K562 (cell line): ENCODE measurements around the gene CMIP. TPM values are rescaled to one million over a fixed set of nuclear protein-coding genes. Genes with fewer than 3 reads are reported as not detected.

ENCODE experiments used
- ATAC-seq: fragments of 200-7000 bp; cut with Tn5 transposase; 3 replicates; pipeline ENCODE4 v1.9.1; 2020; ENCODE audit warnings: moderate library complexity
- BruUV-seq: library from RNA; stranded (reverse); fragments of 400-500 nt; replicated peaks from 2 replicates; lab custom pipeline; 2021; lab: Mats Ljungman, UMichigan
- CTCF ChIA-PET: fragments of 300-600 bp; formaldehyde crosslinking; extraction: SDS; loops from one replicate; lab custom pipeline; 2021; ENCODE audit warnings: low intra/inter-chr PET ratio; lab: Yijun Ruan, JAX
- POLR2A ChIA-PET: fragments of 300-600, 350-650 bp; sonication (Branson Sonifier 250); formaldehyde crosslinking; extraction: SDS; loops from one replicate; lab custom pipeline; 2021; ENCODE audit warnings: antibody characterized with exemption, inconsistent platforms; lab: Yijun Ruan, JAX
- DNase-seq, 4 experiments: peaks; one replicate each; pipeline versions ENCODE4 v3.0.0 to v3.0.0-alpha.2; 2011 to 2018; ENCODE audit warnings: low spot score in 3 of 4, mixed read lengths in 3 of 4; ENCODE audit errors: extremely low read depth in 1 of 4
- FAIRE-seq: peaks from 2 replicates; lab custom pipeline; 2011; peaks lifted over from hg19 to GRCh38; lab: Jason Lieb, UNC
- H2AFZ ChIP-seq: 2 replicates; pipeline ENCODE4 v1.6.0; 2011; ENCODE audit warnings: low read depth, low read length, control low read depth, inconsistent platforms
- H3K27ac ChIP-seq: fragments of 200-600 bp; 3 replicates; pipeline ENCODE4 v1.8.0; 2011; ENCODE audit warnings: low read depth, mild to moderate bottlenecking, control low read depth, inconsistent platforms, low read length, moderate library complexity, mixed read lengths; ENCODE audit errors: extremely low read depth
- H3K27me3 ChIP-seq, 2 experiments: fragments of 300-600 bp in 1 of 2; 2 replicates in 1 of 2; 3 replicates in 1 of 2; pipeline versions ENCODE4 v1.6.0 to v1.8.0; 2011; ENCODE audit warnings: inconsistent platforms in 2 of 2, low read length in 2 of 2, mild to moderate bottlenecking in 1 of 2, mixed read lengths in 1 of 2, moderate library complexity in 1 of 2; ENCODE audit not compliant: control insufficient read depth in 2 of 2, insufficient read depth in 2 of 2
- H3K36me3 ChIP-seq: fragments of 300-600 bp; 3 replicates; pipeline ENCODE4 v1.8.0; 2011; ENCODE audit warnings: mild to moderate bottlenecking, low read length, inconsistent platforms; ENCODE audit not compliant: control insufficient read depth, insufficient read depth
- H3K4me1 ChIP-seq, 2 experiments: fragments of 200-600 bp in 1 of 2; replicated peaks in 1 of 2; 2 replicates in 1 of 2; 3 replicates in 1 of 2; pipeline versions ENCODE4 v1.5.1 to v1.8.0; 2011; ENCODE audit warnings: inconsistent platforms in 2 of 2, low read length in 2 of 2, mild to moderate bottlenecking in 1 of 2, mixed read lengths in 1 of 2, moderate library complexity in 1 of 2; ENCODE audit not compliant: control insufficient read depth in 2 of 2, insufficient read depth in 2 of 2
- H3K4me2 ChIP-seq: 2 replicates; pipeline ENCODE4 v1.6.1; 2011; ENCODE audit warnings: low read length, control low read depth, inconsistent platforms, mixed read lengths; ENCODE audit not compliant: insufficient read depth
- H3K4me3 ChIP-seq: fragments of 200-600 bp; sonication (generic), shearing (Covaris generic); 2 replicates; pipeline ENCODE4 v1.5.1; 2016; ENCODE audit warnings: control low read depth, inconsistent platforms
- H3K79me2 ChIP-seq: fragments of 200-600 bp; 3 replicates; pipeline ENCODE4 v1.8.0; 2011; ENCODE audit warnings: low read length, inconsistent platforms; ENCODE audit not compliant: control insufficient read depth, insufficient read depth
- H3K9ac ChIP-seq, 2 experiments: 2 replicates each; pipeline versions ENCODE4 v1.6.0 to v1.6.1; 2011; ENCODE audit warnings: low read depth in 2 of 2, low read length in 2 of 2, control low read depth in 1 of 2, inconsistent platforms in 1 of 2, mild to moderate bottlenecking in 1 of 2, mixed read lengths in 1 of 2; ENCODE audit not compliant: insufficient read depth in 1 of 2
- H3K9me1 ChIP-seq: one replicate; pipeline ENCODE4 v1.6.0; 2011; ENCODE audit warnings: inconsistent platforms, mild to moderate bottlenecking, low read length, moderate library complexity; ENCODE audit not compliant: control insufficient read depth, insufficient read depth
- H3K9me3 ChIP-seq: replicated peaks from 2 replicates; pipeline ENCODE4 v1.5.1; 2011; ENCODE audit warnings: low read depth, low read length, inconsistent platforms; ENCODE audit not compliant: control insufficient read depth, insufficient read depth
- H4K20me1 ChIP-seq: replicated peaks from 2 replicates; pipeline ENCODE4 v1.6.1; 2011; ENCODE audit warnings: low read length, inconsistent platforms, mixed read lengths; ENCODE audit not compliant: control insufficient read depth, insufficient read depth
- ARID3A ChIP-seq: IDR thresholded peaks from 2 replicates; pipeline ENCODE4 v1.6.1; 2012; ENCODE audit warnings: low read depth, low read length, improper control_type of control experiment, borderline replicate concordance
- ATF3 ChIP-seq, 2 experiments: fragments of 450-650 bp in 1 of 2; sonication (generic) in 1 of 2; formaldehyde crosslinking in 1 of 2; IDR thresholded peaks in 1 of 2; conservative IDR thresholded peaks in 1 of 2; 2 replicates each; pipeline versions ENCODE4 v1.6.1 to v1.8.1; 2016 to 2023; ENCODE audit warnings: mild to moderate bottlenecking in 2 of 2, moderate library complexity in 2 of 2, inconsistent platforms in 1 of 2, missing genetic modification reagents in 1 of 2
- CBX8 ChIP-seq: fragments of 200-600 bp; sonication (generic); IDR thresholded peaks from 2 replicates; pipeline ENCODE4 v1.6.1; 2012; ENCODE audit warnings: borderline replicate concordance, mixed run types, low read depth, mild to moderate bottlenecking, moderate library complexity, mixed read lengths, low read length, control low read depth, inconsistent platforms; ENCODE audit not compliant: poor library complexity, severe bottlenecking; ENCODE audit errors: extremely low read depth
- ELK3 ChIP-seq: fragments of 450-650 bp; formaldehyde crosslinking; IDR thresholded peaks from 2 replicates; pipeline ENCODE4 v1.4.0; 2020; ENCODE audit warnings: mild to moderate bottlenecking
- ETV6 ChIP-seq, 3 experiments: fragments of 150-350 bp in 1 of 3; sonication (generic) in 1 of 3; formaldehyde crosslinking in 1 of 3; IDR thresholded peaks; 2 replicates each; pipeline versions ENCODE4 v1.6.1 to v1.8.0; 2014 to 2022; ENCODE audit warnings: borderline replicate concordance in 2 of 3, low read depth in 2 of 3, antibody characterized with exemption in 1 of 3, low read length in 1 of 3, mild to moderate bottlenecking in 1 of 3, missing genetic modification reagents in 1 of 3
- EZH2 ChIP-seq: IDR thresholded peaks from 2 replicates; pipeline ENCODE4 v1.6.1; 2012; ENCODE audit warnings: low read depth, mild to moderate bottlenecking, inconsistent platforms, low read length, borderline replicate concordance
- NBN ChIP-seq: fragments of 450-650 bp; IDR thresholded peaks from 2 replicates; pipeline ENCODE4 v1.6.1; 2016; ENCODE audit warnings: low read depth, mild to moderate bottlenecking
- POLR3A ChIP-seq: IDR thresholded peaks from 2 replicates; pipeline ENCODE4 v1.6.1; 2011; ENCODE audit warnings: borderline replicate concordance, mild to moderate bottlenecking, moderate library complexity; ENCODE audit not compliant: insufficient read length, insufficient read depth; ENCODE audit errors: extremely low read depth
- SRSF7 ChIP-seq: fragments of 200-400 bp; formaldehyde crosslinking; optimal IDR thresholded peaks from 2 replicates; pipeline ENCODE3; 2017; ENCODE audit warnings: mild to moderate bottlenecking, low read depth, low read length
- TEAD4 ChIP-seq, 2 experiments: sonication (generic) in 1 of 2; formaldehyde crosslinking in 1 of 2; IDR thresholded peaks; 2 replicates each; pipeline versions ENCODE4 v1.6.1 to v1.8.0; 2012 to 2022; ENCODE audit warnings: borderline replicate concordance in 1 of 2, inconsistent platforms in 1 of 2, low read length in 1 of 2, mild to moderate bottlenecking in 1 of 2, missing genetic modification reagents in 1 of 2
- ZNF280A ChIP-seq: fragments of 450-650 bp; IDR thresholded peaks from 2 replicates; pipeline ENCODE4 v1.6.1; 2018; ENCODE audit warnings: mild to moderate bottlenecking, low read depth; ENCODE audit not compliant: partially characterized antibody
- WGBS: fragments of 100-300 bp; shearing (Covaris generic); methylation state at CpG from one replicate; pipeline ENCODE4 v1.1.6; 2016; ENCODE audit warnings: low coverage, mixed read lengths; ENCODE audit not compliant: insufficient coverage; ENCODE audit errors: missing lambda C conversion rate; 5-methylcytosine and 5-hydroxymethylcytosine counted together
- in situ Hi-C: fragments of 300-500 bp; cut with MboI; formaldehyde crosslinking; loops from 4 replicates; pipeline ENCODE4 v1.15.0; 2018; ENCODE audit warnings: inconsistent platforms, mixed read lengths
- intact Hi-C: fragments of 100-400 bp; cut with micrococcal nuclease; formaldehyde crosslinking; loops from 2 replicates; pipeline ENCODE4 v1.14.2; 2022
- polyA plus RNA-seq, 8 experiments: library from polyadenylated mRNA; depleted of rRNA in 4 of 8; stranded (reverse) in 5 of 8; unstranded in 3 of 8; fragments of >200 nt; fragmentation: Nextera tagmentation in 2 of 8; fragmentation: Illumina TruSeq in 1 of 8; extraction: Ambion mirVana in 2 of 8; extraction: Trizol in 1 of 8; gene quantifications; 2 replicates each; pipeline versions ENCODE4 v1.2.1 to v1.2.3, GENCODE V29; 2011 to 2014; ENCODE audit warnings: inconsistent platforms in 1 of 8, missing spikeins in 1 of 8
- total RNA-seq, 7 experiments: library from RNA; depleted of rRNA in 6 of 7; stranded (reverse); fragments of >200 nt in 6 of 7; fragmentation: Illumina TruSeq in 2 of 7; extraction: Trizol in 2 of 7; gene quantifications; 2 replicates each; pipeline versions ENCODE4 v1.2.1 to v1.2.3, GENCODE V29; 2011 to 2021; ENCODE audit warnings: low replicate concordance in 1 of 7

The CMIP gene
- total and polyA plus RNA-seq, 9 of the 15 experiments (the other 6 are each of a cell fraction or from before 2014, with no cell fraction given) = 0.94 to 82.5 (median 10.3) TPM

GRCh38 chr16:81614654-81615359, 170.2 kb downstream of the CMIP start (continued):
- TF ChIP-seq ATF3 (IDR thresholded peaks at IDR 0.05) (no peak), ATF3 (CRISPR knock-in tag; conservative IDR thresholded peaks at IDR 0.05) (no peak), CBX8 (no peak), POLR3A (no peak)

GRCh38 chr16:81615411-81615810, 170.8 kb downstream of the CMIP start:
- ATAC-seq (no peak), DNase-seq (no peak), FAIRE-seq (peak; percentile 93)
- Histone ChIP-seq H3K27me3 (no peaks in the 10 kb centered on the region; a peak in 1 of 5 replicates), H2AFZ (no peak overlapping the region), H3K9me1 (peaks cover 11% of the 10 kb centered on the region), H3K4me3 (no peak overlapping the region), H3K36me3 (peaks cover 50% of the 10 kb centered on the region; the same call in 2 of the 3 replicates), H3K9me3 (no peaks in the 10 kb centered on the region; the same call in 1 of the 2 replicates), H3K27ac (no peak overlapping the region; the same call in 2 of the 3 replicates), H3K79me2 (peaks cover 17% of the 10 kb centered on the region; the same call in 2 of the 3 replicates), H3K4me1 (peaks cover 0 to 17% of the 10 kb centered on the region in 2 experiments; a peak in 2 of 5 replicates), H3K9ac (no peak overlapping the region), H4K20me1 (peaks cover 24% of the 10 kb centered on the region; the same call in 1 of the 2 replicates), H3K4me2 (no peak overlapping the region)
- POLR2A ChIA-PET = no interaction called here
- in situ Hi-C loops (no loop called here), intact Hi-C loops (no loop called here)
- no TSS peak for BruUV-seq
- CTCF ChIA-PET = interaction anchor here (0.5 kb wide), 1 partner anchor 413 kb away, joined by 4 read pairs; no protein-coding TSS in a partner anchor
- WGBS = 93% methylated on average over 3 of the region's 3 CpGs
- TF ChIP-seq NBN = no peak
- TF ChIP-seq ARID3A = no peak
- TF ChIP-seq TEAD4 (IDR thresholded peaks at IDR 0.05; ENCODE audit: low read length) = no peak
- TF ChIP-seq TEAD4 (CRISPR knock-in tag; IDR thresholded peaks at IDR 0.05; ENCODE audit: borderline replicate concordance) = no peak
- TF ChIP-seq EZH2 = no peak
- TF ChIP-seq ELK3 (CRISPR knock-in tag) = no peak
- TF ChIP-seq SRSF7 = no peak
- no peak for TF ChIP-seq ETV6 (IDR thresholded peaks at IDR 0.05; ENCODE audit: borderline replicate concordance in 1 of 2, low read depth in 2 of 2, low read length in 1 of 2)
- TF ChIP-seq ETV6 (CRISPR knock-in tag; IDR thresholded peaks at IDR 0.05; ENCODE audit: borderline replicate concordance) = no peak
- TF ChIP-seq ZNF280A = peak; percentile 6
